Loucy (cell line): ENCODE results near the gene OR2L8.

Experiments
- H2AFZ ChIP-seq: fragments of 200-600 bp; sonication (generic); 2 replicates; pipeline ENCODE4 v1.6.0; 2016; ENCODE audit warnings: antibody characterized with exemption, mild to moderate bottlenecking, low read length, moderate library complexity
- H3F3A ChIP-seq: fragments of 200-600 bp; 2 replicates; pipeline ENCODE4 v1.6.0; 2016; ENCODE audit warnings: antibody characterized with exemption, low read depth, mild to moderate bottlenecking
- H3K27me3 ChIP-seq: fragments of 200-600 bp; sonication (generic); 2 replicates; pipeline ENCODE4 v1.6.1; 2014; ENCODE audit warnings: low read length, mild to moderate bottlenecking; ENCODE audit not compliant: insufficient read depth, poor library complexity, severe bottlenecking
- H3K36me3 ChIP-seq: fragments of 200-600 bp; sonication (generic); 2 replicates; pipeline ENCODE4 v1.6.1; 2016; ENCODE audit warnings: low read length; ENCODE audit not compliant: insufficient read depth
- H3K4me1 ChIP-seq: fragments of 200-600 bp; sonication (generic); 2 replicates; pipeline ENCODE4 v1.5.1; 2014; ENCODE audit warnings: low read length, mild to moderate bottlenecking; ENCODE audit not compliant: insufficient read depth, poor library complexity, severe bottlenecking
- H3K4me2 ChIP-seq: fragments of 200-600 bp; sonication (generic); 2 replicates; pipeline ENCODE4 v1.6.0; 2014; ENCODE audit warnings: antibody characterized with exemption, low read length, low read depth, mild to moderate bottlenecking; ENCODE audit not compliant: poor library complexity, severe bottlenecking
- H3K4me3 ChIP-seq: fragments of 200-600 bp; sonication (generic); 2 replicates; pipeline ENCODE4 v1.5.1; 2014; ENCODE audit warnings: low read length, mild to moderate bottlenecking, mixed read lengths; ENCODE audit not compliant: poor library complexity, severe bottlenecking
- H3K79me2 ChIP-seq: fragments of 200-600 bp; sonication (generic); 2 replicates; pipeline ENCODE4 v1.6.1; 2014; ENCODE audit warnings: low read length; ENCODE audit not compliant: insufficient read depth
- H3K9ac ChIP-seq: fragments of 200-600 bp; sonication (generic); 2 replicates; pipeline ENCODE4 v1.6.0; 2014; ENCODE audit warnings: mild to moderate bottlenecking, low read depth, low read length, moderate library complexity; ENCODE audit not compliant: poor library complexity, severe bottlenecking
- H3K9me2 ChIP-seq: fragments of 200-600 bp; sonication (generic); replicated peaks from 2 replicates; pipeline ENCODE4 v1.6.1; 2016; ENCODE audit warnings: low read depth, low read length, mixed read lengths
- H3K9me3 ChIP-seq: fragments of 200-600 bp; sonication (generic); 2 replicates; pipeline ENCODE4 v1.6.1; 2014; ENCODE audit warnings: mild to moderate bottlenecking, antibody characterized with exemption, low read length, low read depth; ENCODE audit not compliant: insufficient read depth
- H4K20me1 ChIP-seq: fragments of 200-600 bp; sonication (generic); 2 replicates; pipeline ENCODE4 v1.6.0; 2014; ENCODE audit warnings: antibody characterized with exemption, low read length, mild to moderate bottlenecking; ENCODE audit not compliant: insufficient read depth, poor library complexity, severe bottlenecking
- CTCF ChIP-seq: fragments of 200-600 bp; sonication (generic); conservative IDR thresholded peaks from 2 replicates; pipeline ENCODE4 v1.5.1; 2014; ENCODE audit warnings: mild to moderate bottlenecking, antibody characterized with exemption, low read length
- EZH2phosphoT487 ChIP-seq: fragments of 200-600 bp; IDR thresholded peaks from 2 replicates; pipeline ENCODE4 v1.6.1; 2018; ENCODE audit warnings: antibody characterized with exemption, mild to moderate bottlenecking, moderate library complexity, borderline replicate concordance

Gene OR2L8

GRCh38 chr1:247953408-247953807 lies 4.8 kb downstream of the OR2L8 start:
- H3K4me2 ChIP-seq = no peak overlapping the region
- no peaks in the 10 kb centered on the region for H3K9me2 ChIP-seq
- TF ChIP-seq EZH2phosphoT487 (no peak), CTCF (no peak)
- no peaks in the 10 kb centered on the region for H3K27me3 ChIP-seq
- no peaks in the 10 kb centered on the region for H3F3A ChIP-seq
- no peaks in the 10 kb centered on the region for H3K9me3 ChIP-seq
- no peaks in the 10 kb centered on the region for H3K79me2 ChIP-seq
- H4K20me1 ChIP-seq = no peaks in the 10 kb centered on the region
- H2AFZ ChIP-seq = no peak overlapping the region
- no peaks in the 10 kb centered on the region for H3K4me1 ChIP-seq
- no peaks in the 10 kb centered on the region for H3K36me3 ChIP-seq
- H3K9ac ChIP-seq = no peak overlapping the region
- no peak overlapping the region for H3K4me3 ChIP-seq

- no peaks in the 10 kb centered on the region for H3K4me1 ChIP-seq
- no peaks in the 10 kb centered on the region for H3F3A ChIP-seq
- H3K9me2 ChIP-seq = no peaks in the 10 kb centered on the region
- H3K9me3 ChIP-seq = no peaks in the 10 kb centered on the region
- H3K4me2 ChIP-seq = no peak overlapping the region
- H3K4me3 ChIP-seq = no peak overlapping the region
- H4K20me1 ChIP-seq = no peaks in the 10 kb centered on the region
- no peaks in the 10 kb centered on the region for H3K79me2 ChIP-seq
- no peaks in the 10 kb centered on the region for H3K27me3 ChIP-seq
- H3K36me3 ChIP-seq = no peaks in the 10 kb centered on the region
- no peak overlapping the region for H2AFZ ChIP-seq
- TF ChIP-seq EZH2phosphoT487 = no peak
- no peak for TF ChIP-seq CTCF
- H3K9ac ChIP-seq = no peak overlapping the region
Measured at GRCh38 chr1:247961791-247962190, 13.1 kb downstream of the OR2L8 start.

DNA sequence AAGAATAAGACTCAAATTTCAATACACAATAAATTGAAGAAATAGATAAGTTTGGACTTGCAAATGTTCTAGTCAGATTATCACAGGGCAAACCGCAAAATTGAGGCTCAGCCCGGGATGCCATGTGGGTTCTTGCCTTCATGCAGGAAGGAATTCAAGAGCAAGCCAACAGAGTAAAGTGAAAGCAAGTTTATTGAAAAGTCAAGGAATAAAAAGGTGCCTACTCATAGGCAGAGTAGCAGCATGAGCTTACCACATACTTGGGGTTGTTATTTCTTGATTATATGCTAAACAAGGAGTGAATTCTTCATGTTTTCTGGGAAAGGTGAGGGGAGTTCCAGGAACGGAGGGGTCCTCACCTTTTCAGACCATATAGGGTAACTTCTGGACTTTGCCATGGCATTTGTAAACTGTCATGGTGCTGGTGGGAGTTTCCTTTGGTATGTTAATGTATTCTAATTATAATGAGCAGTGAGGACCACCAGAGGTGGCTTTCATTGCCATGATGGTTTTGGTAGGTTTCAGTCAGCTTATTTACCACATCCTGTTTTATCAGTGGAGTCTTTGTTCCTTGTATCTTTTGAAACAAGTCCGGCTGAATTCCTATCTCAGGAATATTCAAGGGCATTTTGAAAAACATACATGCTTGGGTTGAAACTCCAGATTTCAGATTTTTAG lies 14.4 kb downstream of the OR2L8 start:
- Histone ChIP-seq H3K27me3 (no peaks in the 10 kb centered on the region), H3K4me2 (no peak overlapping the region), H2AFZ (no peak overlapping the region), H3K9me2 (no peaks in the 10 kb centered on the region), H3K9me3 (no peaks in the 10 kb centered on the region), H3F3A (no peaks in the 10 kb centered on the region), H3K4me1 (no peaks in the 10 kb centered on the region), H4K20me1 (no peaks in the 10 kb centered on the region), H3K79me2 (no peaks in the 10 kb centered on the region), H3K9ac (no peak overlapping the region), H3K36me3 (no peaks in the 10 kb centered on the region), H3K4me3 (no peak overlapping the region)
- no peak for TF ChIP-seq EZH2phosphoT487
- TF ChIP-seq CTCF = no peak
